HG02798 (cell line): Measurements from ENCODE around the gene ABHD11.
A peak's percentile ranks its signal among the peaks of the same experiment; 100 is the strongest.
"Not testable (repeated sequence)": the region's sequence is repeated elsewhere in the genome, so short reads cannot be mapped to it uniquely, and the experiment has no call there.

Source experiments
- ATAC-seq: cut with Tn5 transposase; IDR thresholded peaks from one replicate; pipeline ENCODE4 v1.9.1; 2021; ENCODE audit warnings: mild to moderate bottlenecking; ENCODE audit not compliant: unreplicated experiment, poor library complexity

The ABHD11 gene, protein sequence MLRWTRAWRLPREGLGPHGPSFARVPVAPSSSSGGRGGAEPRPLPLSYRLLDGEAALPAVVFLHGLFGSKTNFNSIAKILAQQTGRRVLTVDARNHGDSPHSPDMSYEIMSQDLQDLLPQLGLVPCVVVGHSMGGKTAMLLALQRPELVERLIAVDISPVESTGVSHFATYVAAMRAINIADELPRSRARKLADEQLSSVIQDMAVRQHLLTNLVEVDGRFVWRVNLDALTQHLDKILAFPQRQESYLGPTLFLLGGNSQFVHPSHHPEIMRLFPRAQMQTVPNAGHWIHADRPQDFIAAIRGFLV

GRCh38 chr7:73738612-73739386 is at the start of gene ABHD11:
TSS of gene ABHD11 (minus strand) at chr7:73738802. CDS start at chr7:73738770, 32 bp downstream.
- ATAC-seq: peak; percentile 92

DNA sequence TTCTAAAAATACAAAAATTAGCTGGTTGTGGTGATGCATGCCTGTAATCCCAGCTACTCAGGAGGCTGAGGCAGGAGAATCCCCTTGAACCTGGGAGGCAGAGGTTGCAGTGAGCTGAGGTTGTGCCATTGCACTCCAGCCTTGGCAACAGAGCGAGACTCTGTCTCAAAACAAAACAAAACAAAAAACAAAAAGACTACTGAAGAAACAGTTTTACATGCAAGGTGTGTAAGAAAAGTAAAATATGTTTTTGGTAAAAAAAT is 49.1 kb upstream of the ABHD11 start:
- ATAC-seq: not testable (repeated sequence)

- ATAC-seq: no peak
Measured at GRCh38 chr7:73786588-73786987, 48.0 kb upstream of the ABHD11 start.

DNA sequence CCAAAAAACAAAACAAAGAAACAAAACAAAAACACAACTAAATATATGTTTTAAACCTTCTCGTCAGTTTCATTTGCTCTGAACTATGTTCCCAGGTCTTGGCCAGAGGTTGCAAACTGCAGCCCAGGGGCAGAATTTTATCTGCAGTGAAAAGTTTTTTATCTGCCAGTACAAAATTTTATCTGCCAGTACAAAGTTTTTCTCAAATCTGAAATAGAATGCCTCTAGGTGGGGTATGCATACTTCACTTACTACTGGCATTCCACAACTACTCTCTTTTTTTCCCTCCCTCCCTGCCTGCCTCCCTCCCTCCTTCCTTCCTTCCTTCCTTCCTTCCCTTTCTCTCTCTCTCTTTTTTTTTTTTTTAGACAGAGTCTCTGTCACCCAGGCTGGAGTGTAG is 40.9 kb upstream of the ABHD11 start:
- ATAC-seq: no peak

DNA sequence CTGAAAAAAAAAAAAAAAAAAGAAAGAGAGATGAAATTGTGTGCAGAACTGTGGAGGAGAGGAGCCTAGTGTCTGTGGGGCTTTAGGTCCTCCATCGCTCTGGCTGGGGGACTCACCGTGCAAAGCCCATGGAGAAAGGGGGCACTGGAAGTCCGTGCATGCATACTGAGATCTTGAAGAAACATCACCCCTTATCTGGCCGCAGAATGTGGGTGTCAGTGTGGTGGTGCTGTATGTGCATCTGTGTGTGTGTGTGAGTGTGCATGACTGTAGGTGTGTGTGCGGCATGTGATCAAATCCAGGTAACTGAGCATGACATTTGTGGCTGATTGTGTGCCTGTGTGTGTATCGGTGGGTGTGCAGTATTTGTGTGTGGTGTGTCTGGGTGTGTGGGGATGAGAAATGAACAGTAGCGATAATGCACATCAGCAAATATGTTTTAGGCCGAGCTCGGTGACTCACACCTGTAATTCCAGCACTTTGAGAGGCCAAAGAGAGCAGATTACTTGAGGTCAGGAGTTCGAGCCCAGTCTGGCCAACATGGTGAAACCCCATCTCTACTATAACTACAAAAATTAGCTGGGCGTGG is 40.3 kb upstream of the ABHD11 start:
- ATAC-seq: no peak

DNA sequence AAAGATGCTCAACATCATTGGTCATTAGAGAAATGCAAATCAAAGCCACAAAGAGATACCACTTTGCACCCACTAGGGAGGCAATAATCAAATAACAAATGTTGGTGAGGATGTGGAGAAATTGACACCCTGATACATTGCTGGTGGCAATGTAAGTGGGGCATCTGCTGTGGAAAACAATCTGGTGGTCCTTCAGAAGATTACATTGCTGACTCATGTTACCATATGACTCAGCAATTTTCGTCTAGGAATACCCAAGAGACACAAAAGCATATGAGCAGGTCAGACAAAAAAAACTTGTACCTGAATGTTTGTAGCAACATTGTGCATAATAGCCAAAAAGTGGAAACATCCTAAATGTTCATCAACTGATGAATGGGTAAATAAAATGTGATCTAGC is 36.3 kb upstream of the ABHD11 start:
- ATAC-seq: no peak

DNA sequence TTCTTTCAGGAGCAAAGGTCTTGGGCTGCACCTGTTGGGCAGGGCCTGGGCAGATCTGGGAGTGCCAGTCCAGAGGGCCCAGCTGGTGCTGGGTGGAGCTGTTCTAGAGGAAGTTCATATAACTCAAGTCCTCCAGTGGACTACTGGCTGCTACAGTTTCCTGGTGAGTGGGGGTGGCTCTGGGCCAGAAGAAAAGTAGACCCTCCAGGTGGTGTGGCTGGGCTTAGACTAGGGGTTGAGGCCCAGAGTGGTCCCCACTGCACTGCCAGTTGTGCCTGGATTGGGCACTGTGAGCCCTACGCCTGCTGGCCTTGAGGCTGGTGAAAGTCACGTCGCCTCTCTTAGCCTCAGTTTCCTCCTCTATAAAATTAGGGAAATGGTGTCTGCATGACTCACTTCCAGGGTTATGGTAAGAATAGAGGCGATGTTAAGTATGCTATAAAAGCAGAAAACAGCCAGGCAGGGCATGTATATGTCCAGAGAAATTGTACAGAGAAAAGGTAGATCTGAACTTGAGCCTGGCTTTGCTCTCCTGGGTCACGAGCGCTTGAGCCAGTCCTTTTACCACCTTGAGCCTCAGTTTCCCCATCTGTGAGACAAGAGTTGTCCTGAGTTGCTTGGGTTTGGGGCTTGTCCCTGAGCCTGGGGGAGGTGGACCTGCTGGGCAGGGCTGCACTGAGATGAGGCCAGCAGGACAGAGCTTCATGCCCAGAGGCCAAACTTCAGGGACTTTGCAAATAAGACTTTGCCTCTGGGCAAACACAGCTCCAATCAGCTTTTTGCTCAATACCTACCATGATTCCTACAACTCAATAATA is 35.3 kb upstream of the ABHD11 start:
- no peak for ATAC-seq

DNA sequence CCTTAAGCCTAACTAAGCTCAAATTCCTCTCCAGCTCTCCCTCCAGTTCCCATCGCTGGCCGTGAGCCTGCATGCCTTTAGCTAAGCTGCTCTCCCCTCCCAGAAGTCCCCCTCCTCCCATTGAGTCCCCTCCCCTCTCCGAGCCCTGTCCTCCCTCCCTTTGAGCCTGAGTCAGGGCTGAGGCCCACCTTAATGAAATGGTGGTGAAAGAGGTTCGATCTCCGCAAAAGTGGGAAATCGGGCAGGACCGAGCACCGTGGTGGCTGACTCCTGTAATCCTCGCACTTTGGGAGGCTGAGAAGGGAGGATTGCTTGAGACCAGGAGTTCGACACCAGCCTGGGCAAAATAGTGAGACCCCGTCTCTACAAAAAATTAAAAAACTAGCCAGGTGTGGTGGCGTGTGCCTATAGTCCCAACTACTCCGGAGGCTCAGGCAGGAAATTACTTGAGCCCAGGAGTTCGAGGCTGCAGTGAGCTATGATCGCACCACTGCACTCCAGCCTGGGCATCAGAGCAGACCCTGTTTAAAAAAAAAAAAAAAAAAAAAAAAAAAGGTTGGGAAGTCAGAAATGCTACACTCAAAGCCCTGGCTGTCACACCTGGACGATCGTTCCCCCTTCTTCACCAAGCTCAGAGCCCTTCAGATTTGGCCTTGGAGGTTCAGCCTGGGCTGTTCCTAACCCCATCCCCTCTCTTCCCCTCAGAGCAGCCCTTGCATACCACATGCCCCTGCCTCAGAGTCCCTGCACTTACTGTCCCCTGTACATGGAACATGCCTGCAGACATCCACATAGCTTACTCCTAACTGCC is 32.5 kb upstream of the ABHD11 start:
- ATAC-seq: no peak

DNA sequence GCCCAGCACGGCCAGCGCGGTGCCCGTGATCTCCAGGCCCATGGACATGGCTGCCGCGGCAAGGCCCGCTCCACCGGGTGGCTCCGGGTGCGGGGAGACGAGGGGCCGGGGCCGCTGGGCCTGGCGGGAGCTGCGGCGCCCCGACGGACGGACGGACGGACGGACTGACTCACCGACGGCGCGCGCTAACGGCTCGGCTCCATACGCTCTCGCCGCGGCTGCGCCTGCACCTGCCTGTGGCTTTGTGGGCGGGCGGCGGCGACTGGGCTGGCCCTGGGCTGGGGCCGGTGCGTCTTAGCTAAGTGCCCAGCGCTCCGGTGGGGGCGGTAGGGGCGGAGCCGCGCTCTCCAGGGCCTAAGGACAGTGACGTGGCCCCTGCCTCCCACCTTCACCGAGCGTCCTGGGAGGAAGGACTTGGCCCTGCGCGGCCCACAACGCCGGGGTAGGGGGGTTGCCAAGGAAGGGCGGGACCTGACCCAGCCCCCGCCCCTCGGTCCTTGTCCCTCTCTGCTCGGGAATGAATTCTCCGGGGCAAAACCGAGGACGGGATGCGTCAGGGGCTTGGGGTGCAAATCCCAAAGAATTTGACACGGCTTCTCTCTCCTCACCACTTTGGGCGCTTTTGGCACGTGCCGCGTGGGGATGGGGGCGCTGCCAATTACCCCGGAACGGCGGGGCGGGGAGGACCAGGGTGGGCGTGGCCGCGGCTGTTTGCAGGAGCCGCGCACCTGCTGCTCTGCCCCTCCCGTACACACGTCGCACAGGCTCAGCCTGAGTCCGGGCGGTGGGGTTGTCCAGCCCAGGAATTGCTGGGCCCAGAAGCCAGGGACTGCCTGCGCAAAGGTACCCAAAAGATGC is 31.6 kb upstream of the ABHD11 start, which contains the start of gene CLDN3:
CLDN3 (minus strand) TSS at position 269 of the 858 bp plus-strand sequence; CDS start at position 48, 221 bp downstream.
- ATAC-seq: no peak

- no peak for ATAC-seq
Measured at GRCh38 chr7:73769481-73770001, 30.9 kb upstream of the ABHD11 start.

DNA sequence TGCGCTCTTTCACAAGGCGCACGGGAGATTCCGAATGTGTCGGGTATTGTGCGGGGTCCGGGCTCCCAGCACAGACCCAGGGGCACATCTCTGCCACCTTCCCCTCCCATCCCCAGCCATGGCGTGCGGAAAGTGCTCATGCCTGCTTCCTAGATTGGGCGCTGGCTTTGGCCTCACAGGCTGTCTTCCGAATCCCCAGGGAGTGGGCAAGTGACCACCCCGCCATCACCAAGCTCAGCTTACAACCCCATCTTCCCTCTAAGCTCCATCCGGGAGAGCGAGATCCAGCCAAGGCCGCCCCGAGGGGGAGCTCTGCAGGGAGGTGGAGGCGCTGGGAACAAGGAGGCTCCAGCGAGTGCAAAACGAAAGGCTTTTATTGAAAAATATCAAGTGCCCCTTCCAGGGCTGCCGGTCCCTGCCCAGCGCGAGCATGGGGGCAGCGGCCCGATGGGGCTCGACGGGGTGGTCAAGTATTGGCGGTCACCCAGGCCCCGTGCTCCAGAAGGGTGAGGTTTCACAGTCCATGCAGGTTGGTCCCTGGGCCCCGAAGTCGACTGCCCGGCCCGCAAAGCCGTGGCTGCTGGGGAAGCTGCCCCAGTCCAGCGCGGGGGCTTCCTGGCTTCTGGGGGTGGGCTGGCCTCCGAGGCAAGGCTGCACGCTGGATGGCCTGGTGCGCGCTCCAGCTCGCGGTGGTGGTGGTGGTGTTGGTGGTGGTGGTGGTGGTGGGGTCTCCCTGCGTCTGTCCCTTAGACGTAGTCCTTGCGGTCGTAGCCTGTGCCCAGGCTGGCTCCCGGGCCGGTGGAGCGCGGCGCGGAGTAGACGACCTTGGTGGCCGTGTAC is 30.3 kb upstream of the ABHD11 start:
- ATAC-seq: no peak

- no peak for ATAC-seq
Measured at GRCh38 chr7:73766556-73767229, 28.1 kb upstream of the ABHD11 start.

DNA sequence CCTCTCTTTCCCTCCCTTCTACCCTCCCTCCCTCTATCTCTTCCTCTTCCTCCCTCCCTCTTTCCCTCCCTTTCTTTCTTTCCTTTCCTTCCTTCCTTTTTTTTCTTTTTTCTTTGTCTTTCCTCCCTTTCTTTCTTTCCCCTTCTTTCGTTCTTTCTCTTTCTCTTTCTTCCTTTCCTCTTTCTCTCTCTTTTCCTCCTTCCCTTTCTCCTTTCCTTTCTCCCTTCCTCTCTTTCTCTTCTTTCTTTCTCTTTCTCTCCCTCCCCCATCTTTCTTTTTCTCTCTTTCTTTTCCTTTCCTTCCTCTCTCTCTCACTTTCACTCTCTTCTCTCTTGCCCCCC is 24.0 kb upstream of the ABHD11 start:
- no peak for ATAC-seq

DNA sequence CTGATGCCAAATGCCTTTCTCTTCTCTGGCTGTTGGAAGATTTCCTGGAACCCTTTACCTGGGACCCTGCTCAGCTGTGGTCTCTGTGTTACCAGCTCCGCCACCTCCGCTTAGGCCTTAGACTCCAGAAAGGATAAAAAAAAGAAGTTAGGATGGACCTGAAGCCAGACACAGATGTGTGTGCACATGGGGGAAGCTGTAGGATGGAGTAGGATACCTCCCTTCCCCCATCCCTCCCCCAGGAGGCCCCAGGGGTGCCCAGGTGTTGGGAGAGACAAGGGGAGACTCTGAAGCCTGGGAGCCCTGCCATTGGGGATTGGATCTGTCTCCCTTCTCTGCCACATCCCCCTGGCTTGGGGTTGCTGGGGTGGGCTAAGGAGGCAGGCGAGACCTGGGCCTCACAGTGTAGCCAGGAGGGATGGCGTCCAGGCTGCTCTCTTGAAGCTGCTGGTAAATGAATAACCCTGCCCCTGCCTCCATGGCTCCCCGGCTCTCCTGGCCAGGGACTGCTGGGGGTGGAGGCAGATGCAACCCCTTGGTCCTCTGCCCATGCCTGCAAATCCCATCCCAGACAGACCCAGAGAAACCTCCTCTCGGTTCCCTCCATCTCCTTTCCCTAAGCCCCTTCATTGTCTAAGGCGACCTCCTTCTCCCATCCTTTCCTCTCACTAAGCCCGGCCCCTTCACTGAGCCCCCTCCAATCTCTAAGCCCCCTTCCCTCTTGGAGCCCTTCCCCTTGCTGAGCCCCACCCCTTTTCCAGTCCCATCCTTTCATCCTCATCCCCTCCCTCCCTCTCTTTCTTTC is 23.5 kb upstream of the ABHD11 start:
- ATAC-seq: no peak

- no peak for ATAC-seq
Measured at GRCh38 chr7:73758581-73759138, 20.1 kb upstream of the ABHD11 start.
